HEK293 (cell line): ENCODE results near the gene DISC1.

Experiments used
- CTCF ChIP-seq: fragments of 450-650 bp; formaldehyde crosslinking; IDR thresholded peaks from 2 replicates; pipeline ENCODE4 v1.5.1; 2016; ENCODE audit warnings: missing biosample characterization, missing genetic modification characterization
- KLF17 ChIP-seq: fragments of 450-650 bp; formaldehyde crosslinking; IDR thresholded peaks from 2 replicates; pipeline ENCODE4 v1.5.1; 2016; ENCODE audit warnings: missing biosample characterization, missing genetic modification characterization
- PATZ1 ChIP-seq: fragments of 450-650 bp; formaldehyde crosslinking; IDR thresholded peaks from 2 replicates; pipeline ENCODE4 v1.5.1; 2016; ENCODE audit warnings: missing biosample characterization, missing genetic modification characterization
- TCF7L2 ChIP-seq: IDR thresholded peaks from 2 replicates; pipeline ENCODE4 v1.6.1; 2011; ENCODE audit warnings: low read depth, mild to moderate bottlenecking, inconsistent platforms, low read length, moderate library complexity, borderline replicate concordance
- ZBTB7A ChIP-seq: fragments of 450-650 bp; formaldehyde crosslinking; IDR thresholded peaks from 2 replicates; pipeline ENCODE4 v1.5.1; 2016; ENCODE audit warnings: low read depth, missing biosample characterization, missing genetic modification characterization
- ZNF112 ChIP-seq: fragments of 450-650 bp; formaldehyde crosslinking; IDR thresholded peaks from 2 replicates; pipeline ENCODE4 v1.5.0; 2017; ENCODE audit warnings: missing biosample characterization, missing genetic modification characterization
- ZNF239 ChIP-seq: fragments of 450-650 bp; formaldehyde crosslinking; IDR thresholded peaks from 2 replicates; pipeline ENCODE4 v1.5.1; 2016; ENCODE audit warnings: missing biosample characterization, missing genetic modification characterization
- ZNF24 ChIP-seq: fragments of 450-650 bp; formaldehyde crosslinking; IDR thresholded peaks from 2 replicates; pipeline ENCODE4 v1.5.1; 2016; ENCODE audit warnings: missing biosample characterization, missing genetic modification characterization
- ZNF350 ChIP-seq: fragments of 450-650 bp; formaldehyde crosslinking; IDR thresholded peaks from 2 replicates; pipeline ENCODE4 v1.5.0; 2017; ENCODE audit warnings: missing biosample characterization, mild to moderate bottlenecking, missing genetic modification characterization
- ZNF530 ChIP-seq: fragments of 450-650 bp; formaldehyde crosslinking; IDR thresholded peaks from 2 replicates; pipeline ENCODE4 v1.5.1; 2016; ENCODE audit warnings: low read depth, missing biosample characterization, missing genetic modification characterization
- ZNF623 ChIP-seq: fragments of 450-650 bp; formaldehyde crosslinking; IDR thresholded peaks from 2 replicates; pipeline ENCODE4 v1.5.1; 2016; ENCODE audit warnings: missing biosample characterization, missing genetic modification characterization
- ZNF785 ChIP-seq: fragments of 450-650 bp; formaldehyde crosslinking; IDR thresholded peaks from 2 replicates; pipeline ENCODE4 v1.5.1; 2016; ENCODE audit warnings: missing biosample characterization, missing genetic modification characterization
- TF ChIP-seq, protein P1 (sequence below): fragments of 450-650 bp; formaldehyde crosslinking; IDR thresholded peaks from 2 replicates; pipeline ENCODE4 v1.5.1; 2016; ENCODE audit warnings: missing biosample characterization, missing genetic modification characterization, borderline replicate concordance

GRCh38 chr1:231918239-231919015, 291.8 kb downstream of the DISC1 start:
- TF ChIP-seq ZBTB7A (no peak), ZNF530 (tag by site-specific recombination) (no peak), CTCF (tag by site-specific recombination) (no peak), TCF7L2 (no peak), ZNF112 (tag by site-specific recombination) (no peak), KLF17 (no peak), ZNF239 (tag by site-specific recombination) (no peak), ZNF350 (no peak), ZNF785 (no peak), ZNF623 (tag by site-specific recombination) (no peak), PATZ1 (tag by site-specific recombination) (no peak), ZNF24 (tag by site-specific recombination) (no peak)
- TF ChIP-seq, protein P1, sequence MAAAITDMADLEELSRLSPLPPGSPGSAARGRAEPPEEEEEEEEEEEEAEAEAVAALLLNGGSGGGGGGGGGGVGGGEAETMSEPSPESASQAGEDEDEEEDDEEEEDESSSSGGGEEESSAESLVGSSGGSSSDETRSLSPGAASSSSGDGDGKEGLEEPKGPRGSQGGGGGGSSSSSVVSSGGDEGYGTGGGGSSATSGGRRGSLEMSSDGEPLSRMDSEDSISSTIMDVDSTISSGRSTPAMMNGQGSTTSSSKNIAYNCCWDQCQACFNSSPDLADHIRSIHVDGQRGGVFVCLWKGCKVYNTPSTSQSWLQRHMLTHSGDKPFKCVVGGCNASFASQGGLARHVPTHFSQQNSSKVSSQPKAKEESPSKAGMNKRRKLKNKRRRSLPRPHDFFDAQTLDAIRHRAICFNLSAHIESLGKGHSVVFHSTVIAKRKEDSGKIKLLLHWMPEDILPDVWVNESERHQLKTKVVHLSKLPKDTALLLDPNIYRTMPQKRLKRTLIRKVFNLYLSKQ (tag by site-specific recombination) = no peak
